ENCODE data around the gene DOCK9.
A peak's percentile ranks its signal among the peaks of the same experiment; 100 is the strongest.

The DOCK9 gene

DNA sequence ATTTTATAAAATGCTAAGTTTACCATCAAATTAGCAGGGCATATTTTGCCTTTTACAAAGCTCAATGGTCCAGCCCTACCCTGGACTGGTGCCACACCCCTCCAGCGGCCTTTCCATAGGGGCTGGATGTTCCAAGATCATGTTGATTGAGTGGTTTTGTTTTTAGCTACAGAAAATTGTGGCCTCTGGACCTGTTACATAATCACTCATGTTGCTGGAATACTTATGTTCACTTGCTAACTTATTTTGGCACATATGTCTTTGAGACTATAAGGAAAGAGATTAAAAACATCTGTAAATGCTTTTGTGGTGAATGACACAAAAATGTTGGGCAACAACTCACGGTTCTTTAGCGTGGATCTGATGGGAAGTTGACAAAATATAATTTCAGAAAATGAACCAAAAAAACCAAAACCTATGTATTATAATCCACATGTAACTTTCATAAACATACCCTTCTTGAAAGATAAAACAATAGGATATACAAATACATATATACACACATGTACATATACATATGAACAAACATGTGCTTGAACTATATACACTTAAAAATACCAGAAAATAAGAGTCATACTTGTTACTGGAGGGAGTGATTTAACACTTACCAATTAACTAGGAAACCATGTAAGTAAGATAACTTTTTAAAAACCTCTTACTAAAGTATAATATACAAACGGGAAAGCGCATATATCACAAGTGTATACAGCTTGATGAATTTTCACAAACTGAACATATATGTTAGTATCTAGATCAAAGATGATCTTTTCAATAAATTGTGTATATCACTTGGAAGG, 178.8 kb downstream of the DOCK9 start:
- no peaks in the 10 kb centered on the region for H3K9me3 Mint-ChIP-seq
- peaks cover 42% of the 10 kb centered on the region for H3K36me3 Mint-ChIP-seq
- H3K27me3 Mint-ChIP-seq, result no peaks in the 10 kb centered on the region
- H3K4me3 Mint-ChIP-seq, result no peak overlapping the region
- H3K27ac Mint-ChIP-seq, result no peak overlapping the region
- no peaks in the 10 kb centered on the region for H3K4me1 Mint-ChIP-seq

- no peaks in the 10 kb centered on the region for H3K4me1 Mint-ChIP-seq
- peak overlapping the region; percentile 23 for H3K27ac Mint-ChIP-seq
- H3K27me3 Mint-ChIP-seq, result no peaks in the 10 kb centered on the region
- H3K36me3 Mint-ChIP-seq, result peaks cover 46% of the 10 kb centered on the region
- H3K4me3 Mint-ChIP-seq, result no peak overlapping the region
- H3K9me3 Mint-ChIP-seq, result peaks cover 4% of the 10 kb centered on the region
These were observed 180.4 kb downstream of the DOCK9 start for GRCh38 chr13:98797456-98797855.

DNA sequence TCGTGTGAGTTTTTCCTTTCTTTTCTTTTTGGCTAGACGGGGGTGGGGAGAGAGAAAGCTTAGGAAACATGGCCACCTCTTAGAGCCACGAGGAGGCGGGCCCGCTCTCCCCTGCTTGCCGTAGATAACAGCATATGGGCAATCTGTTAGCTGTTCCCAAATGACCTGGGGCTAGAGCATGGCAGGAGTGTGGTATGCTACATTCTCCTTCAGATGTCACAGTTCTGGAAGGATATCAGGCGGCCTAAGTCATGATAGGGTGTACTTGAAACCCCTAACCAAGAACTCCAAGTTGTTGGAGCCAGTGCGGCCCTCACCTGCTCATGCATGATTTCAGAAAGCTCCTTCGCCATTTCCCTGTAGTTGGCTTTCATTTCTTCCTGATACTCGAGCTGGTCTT, 181.1 kb downstream of the DOCK9 start:
- no peaks in the 10 kb centered on the region for H3K27me3 Mint-ChIP-seq
- H3K4me3 Mint-ChIP-seq, result no peak overlapping the region
- H3K36me3 Mint-ChIP-seq, result peaks cover 48% of the 10 kb centered on the region
- peaks cover 6% of the 10 kb centered on the region for H3K9me3 Mint-ChIP-seq
- no peaks in the 10 kb centered on the region for H3K4me1 Mint-ChIP-seq
- H3K27ac Mint-ChIP-seq, result no peak overlapping the region

GRCh38 chr13:98796191-98796590, 181.7 kb downstream of the DOCK9 start:
- H3K27ac Mint-ChIP-seq, result no peak overlapping the region
- H3K36me3 Mint-ChIP-seq, result peaks cover 48% of the 10 kb centered on the region
- H3K9me3 Mint-ChIP-seq, result peaks cover 6% of the 10 kb centered on the region
- no peaks in the 10 kb centered on the region for H3K4me1 Mint-ChIP-seq
- H3K27me3 Mint-ChIP-seq, result no peaks in the 10 kb centered on the region
- no peak overlapping the region for H3K4me3 Mint-ChIP-seq

GRCh38 chr13:98795220-98795619, 182.6 kb downstream of the DOCK9 start:
- no peak overlapping the region for H3K27ac Mint-ChIP-seq
- H3K4me1 Mint-ChIP-seq, result no peaks in the 10 kb centered on the region
- H3K4me3 Mint-ChIP-seq, result no peak overlapping the region
- H3K36me3 Mint-ChIP-seq, result peaks cover 48% of the 10 kb centered on the region
- peaks cover 6% of the 10 kb centered on the region for H3K9me3 Mint-ChIP-seq
- no peaks in the 10 kb centered on the region for H3K27me3 Mint-ChIP-seq

DNA sequence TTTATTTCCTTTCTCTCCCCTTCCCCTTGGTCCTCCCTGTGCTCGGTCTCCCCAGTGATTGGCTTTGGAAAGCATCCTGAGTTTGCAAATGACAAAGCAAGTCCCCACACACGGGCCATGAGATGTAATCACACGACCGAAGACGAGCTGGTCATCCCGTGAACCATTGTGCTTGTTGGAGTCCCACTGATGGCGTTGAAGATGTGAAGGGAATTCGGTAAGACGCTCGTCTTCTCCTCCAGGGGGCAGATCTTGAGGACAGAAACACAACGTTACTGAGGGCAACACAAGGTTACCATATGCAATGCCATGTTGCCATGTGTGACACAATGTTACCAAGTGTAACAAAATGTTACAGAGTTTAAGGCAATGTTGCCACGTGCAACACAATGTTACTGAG, 183.4 kb downstream of the DOCK9 start:
- Mint-ChIP-seq H3K4me3 (no peak overlapping the region), H3K9me3 (peaks cover 6% of the 10 kb centered on the region), H3K27ac (no peak overlapping the region), H3K27me3 (peaks cover 2% of the 10 kb centered on the region), H3K36me3 (peaks cover 48% of the 10 kb centered on the region), H3K4me1 (no peaks in the 10 kb centered on the region)

DNA sequence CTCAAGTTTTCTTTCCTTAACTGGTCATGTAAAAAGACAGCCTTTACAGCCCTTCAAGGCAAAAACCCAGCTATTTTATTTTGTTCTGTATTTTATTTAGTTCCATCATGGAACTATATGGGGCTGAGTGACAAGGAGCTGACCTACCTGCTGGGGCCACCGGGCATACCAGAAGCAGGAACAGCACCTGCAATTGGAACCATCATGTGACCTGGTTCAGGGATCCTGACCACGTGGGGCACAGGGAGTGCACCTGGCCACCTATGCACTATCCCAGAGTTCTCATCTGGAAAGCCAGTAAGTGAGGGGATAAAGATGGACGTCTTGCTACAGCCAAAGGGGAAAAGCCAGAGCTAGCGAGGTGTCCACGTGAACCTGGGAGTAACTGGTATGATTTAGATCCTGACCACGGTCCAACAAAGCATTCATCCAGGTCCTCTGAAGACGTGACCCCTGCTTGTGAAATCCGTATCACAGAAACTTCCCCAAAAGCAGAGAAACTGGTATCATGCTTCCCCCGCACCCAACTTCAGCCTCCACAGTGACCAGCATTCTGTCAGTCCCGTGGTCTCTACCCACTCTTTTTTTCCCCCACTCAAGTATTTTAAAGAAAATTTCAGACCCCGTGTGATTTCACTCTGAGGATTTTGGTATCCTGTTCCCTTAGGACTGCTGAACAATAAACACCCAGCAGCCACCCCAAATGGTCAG, 184.9 kb downstream of the DOCK9 start:
- Mint-ChIP-seq H3K36me3 (peaks cover 39% of the 10 kb centered on the region), H3K27me3 (peaks cover 10% of the 10 kb centered on the region), H3K27ac (no peak overlapping the region), H3K9me3 (peaks cover 10% of the 10 kb centered on the region), H3K4me1 (no peaks in the 10 kb centered on the region), H3K4me3 (no peak overlapping the region)

GRCh38 chr13:98792321-98792720, 185.5 kb downstream of the DOCK9 start:
- Mint-ChIP-seq H3K36me3 (peaks cover 34% of the 10 kb centered on the region), H3K27me3 (peaks cover 15% of the 10 kb centered on the region), H3K27ac (no peak overlapping the region), H3K4me1 (no peaks in the 10 kb centered on the region), H3K4me3 (no peak overlapping the region), H3K9me3 (peaks cover 10% of the 10 kb centered on the region)

- no peak overlapping the region for H3K4me3 Mint-ChIP-seq
- peaks cover 16% of the 10 kb centered on the region for H3K27me3 Mint-ChIP-seq
- peaks cover 31% of the 10 kb centered on the region for H3K36me3 Mint-ChIP-seq
- H3K9me3 Mint-ChIP-seq, result peaks cover 10% of the 10 kb centered on the region
- H3K4me1 Mint-ChIP-seq, result no peaks in the 10 kb centered on the region
- no peak overlapping the region for H3K27ac Mint-ChIP-seq
These were observed 186.3 kb downstream of the DOCK9 start for GRCh38 chr13:98791611-98792010.

GRCh38 chr13:98787996-98788395, 189.9 kb downstream of the DOCK9 start:
- H3K4me1 Mint-ChIP-seq, result no peaks in the 10 kb centered on the region
- H3K36me3 Mint-ChIP-seq, result peaks cover 7% of the 10 kb centered on the region
- H3K27me3 Mint-ChIP-seq, result peaks cover 16% of the 10 kb centered on the region
- peaks cover 10% of the 10 kb centered on the region for H3K9me3 Mint-ChIP-seq
- H3K4me3 Mint-ChIP-seq, result no peak overlapping the region
- no peak overlapping the region for H3K27ac Mint-ChIP-seq

DNA sequence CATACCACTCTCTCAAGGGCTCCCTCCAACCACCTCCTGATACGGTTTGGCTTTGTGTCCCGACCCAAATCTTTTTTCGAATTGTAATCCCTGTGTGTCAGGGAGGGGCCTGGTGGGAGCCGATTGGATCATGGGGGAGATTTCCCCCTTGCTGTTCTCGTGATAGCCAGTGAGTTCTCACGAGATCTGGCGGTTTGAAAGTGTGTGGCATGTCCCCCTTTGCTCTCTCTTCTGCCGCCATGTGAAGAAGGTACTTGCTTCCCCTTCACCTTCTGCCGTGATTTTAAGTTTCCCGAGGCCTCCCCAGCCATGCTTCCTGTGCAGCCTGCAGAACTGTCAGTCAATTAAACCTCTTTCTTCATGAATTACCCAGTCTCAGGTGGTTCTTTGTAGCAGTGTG, 190.7 kb downstream of the DOCK9 start:
- Mint-ChIP-seq H3K4me3 (no peak overlapping the region), H3K36me3 (no peaks in the 10 kb centered on the region), H3K9me3 (peaks cover 4% of the 10 kb centered on the region), H3K27me3 (peaks cover 16% of the 10 kb centered on the region), H3K27ac (no peak overlapping the region), H3K4me1 (no peaks in the 10 kb centered on the region)

GRCh38 chr13:98786023-98786422, 191.8 kb downstream of the DOCK9 start:
- no peak overlapping the region for H3K4me3 Mint-ChIP-seq
- no peaks in the 10 kb centered on the region for H3K36me3 Mint-ChIP-seq
- peaks cover 18% of the 10 kb centered on the region for H3K27me3 Mint-ChIP-seq
- peaks cover 4% of the 10 kb centered on the region for H3K9me3 Mint-ChIP-seq
- H3K4me1 Mint-ChIP-seq, result no peaks in the 10 kb centered on the region
- no peak overlapping the region for H3K27ac Mint-ChIP-seq

DNA sequence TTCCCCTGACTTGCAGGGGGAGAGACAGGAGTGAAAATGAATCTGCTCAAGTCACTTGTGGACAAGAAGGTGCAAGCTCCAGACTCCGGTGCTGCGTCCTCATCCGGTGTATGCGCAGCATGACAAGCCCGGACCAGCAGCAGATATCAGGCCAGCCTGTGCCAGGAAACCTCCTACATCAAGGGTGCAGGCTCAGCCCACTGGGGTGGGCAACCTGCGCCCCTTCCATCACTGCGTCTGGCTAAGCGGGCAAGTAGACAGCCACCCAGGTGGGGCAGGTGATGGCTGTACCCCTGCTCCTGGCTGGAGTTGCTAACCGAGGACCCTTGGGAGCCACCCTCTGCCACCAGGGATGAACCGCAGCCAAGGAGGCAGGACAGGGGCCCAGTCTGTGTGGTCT, 192.5 kb downstream of the DOCK9 start:
- Mint-ChIP-seq H3K9me3 (peaks cover 4% of the 10 kb centered on the region), H3K27ac (no peak overlapping the region), H3K4me1 (no peaks in the 10 kb centered on the region), H3K36me3 (no peaks in the 10 kb centered on the region), H3K27me3 (peaks cover 18% of the 10 kb centered on the region), H3K4me3 (no peak overlapping the region)

- peaks cover 4% of the 10 kb centered on the region for H3K9me3 Mint-ChIP-seq
- H3K36me3 Mint-ChIP-seq, result no peaks in the 10 kb centered on the region
- no peaks in the 10 kb centered on the region for H3K4me1 Mint-ChIP-seq
- no peak overlapping the region for H3K27ac Mint-ChIP-seq
- peaks cover 18% of the 10 kb centered on the region for H3K27me3 Mint-ChIP-seq
- no peak overlapping the region for H3K4me3 Mint-ChIP-seq
These were observed 193.2 kb downstream of the DOCK9 start for GRCh38 chr13:98784666-98785065.

DNA sequence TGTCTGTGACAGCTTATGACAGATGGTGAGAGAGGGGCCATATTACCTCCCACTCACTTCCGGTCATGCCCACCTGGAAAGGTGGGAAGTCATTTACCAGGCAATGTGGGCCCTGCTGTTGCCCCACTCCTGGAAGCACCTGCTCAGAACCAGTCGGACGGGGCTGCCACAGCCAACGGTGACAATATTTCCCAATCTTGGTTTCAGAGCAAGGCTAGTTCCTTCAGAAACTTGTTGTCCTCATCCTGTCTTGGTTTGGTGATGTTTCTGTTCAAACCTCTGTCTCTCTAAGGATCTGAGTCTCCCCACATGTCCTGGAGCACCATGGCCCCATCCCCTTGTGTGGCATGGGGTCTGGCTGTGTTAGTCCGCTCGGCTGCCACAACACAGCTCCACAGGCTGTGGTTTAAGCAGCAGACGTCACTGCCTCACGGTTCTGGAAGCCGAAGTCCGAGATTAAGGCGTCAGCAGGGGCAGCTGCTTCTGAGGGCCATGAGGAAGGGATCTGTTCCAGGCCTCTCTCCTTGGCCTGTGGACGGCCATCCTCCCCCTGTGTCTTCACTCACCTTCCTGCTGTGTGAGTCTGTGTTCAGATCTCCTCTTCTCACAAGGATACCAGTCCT, 193.9 kb downstream of the DOCK9 start:
- Mint-ChIP-seq H3K4me1 (no peaks in the 10 kb centered on the region), H3K36me3 (no peaks in the 10 kb centered on the region), H3K27me3 (peaks cover 13% of the 10 kb centered on the region), H3K4me3 (no peak overlapping the region), H3K9me3 (peaks cover 2% of the 10 kb centered on the region), H3K27ac (no peak overlapping the region)

DNA sequence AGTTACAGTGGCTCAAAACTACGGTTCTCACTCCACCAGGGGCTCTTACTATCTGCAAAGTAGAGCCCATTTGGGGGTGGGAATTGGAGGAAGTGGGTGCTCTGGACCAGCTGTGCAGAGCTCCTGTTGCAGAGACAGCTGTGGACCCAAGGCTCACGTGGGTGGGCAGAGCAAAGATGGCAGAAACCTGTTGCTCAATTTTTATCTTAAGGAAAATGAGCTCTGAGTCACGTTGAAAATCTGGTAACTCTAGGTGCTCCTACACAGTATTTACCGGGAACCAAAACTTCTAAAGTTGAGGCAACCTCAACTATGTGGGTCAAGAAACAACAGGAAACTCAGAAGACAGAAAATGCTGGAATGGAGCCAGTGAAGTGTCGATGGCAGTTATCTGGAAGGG, 195.2 kb downstream of the DOCK9 start:
- Mint-ChIP-seq H3K9me3 (no peaks in the 10 kb centered on the region), H3K4me3 (no peak overlapping the region), H3K27me3 (peaks cover 10% of the 10 kb centered on the region), H3K4me1 (no peaks in the 10 kb centered on the region), H3K27ac (no peak overlapping the region), H3K36me3 (no peaks in the 10 kb centered on the region)
